ENCODE results near the gene BRD9. TPM values are rescaled to one million over a fixed set of nuclear protein-coding genes. Genes with fewer than 3 reads are reported as not detected.
"Not testable (repeated sequence)": the region's sequence is repeated elsewhere in the genome, so short reads cannot be mapped to it uniquely, and the experiment has no call there.

The BRD9 gene
- total RNA-seq, 2 donors from 2014 or later, result 179 to 200 TPM

DNA sequence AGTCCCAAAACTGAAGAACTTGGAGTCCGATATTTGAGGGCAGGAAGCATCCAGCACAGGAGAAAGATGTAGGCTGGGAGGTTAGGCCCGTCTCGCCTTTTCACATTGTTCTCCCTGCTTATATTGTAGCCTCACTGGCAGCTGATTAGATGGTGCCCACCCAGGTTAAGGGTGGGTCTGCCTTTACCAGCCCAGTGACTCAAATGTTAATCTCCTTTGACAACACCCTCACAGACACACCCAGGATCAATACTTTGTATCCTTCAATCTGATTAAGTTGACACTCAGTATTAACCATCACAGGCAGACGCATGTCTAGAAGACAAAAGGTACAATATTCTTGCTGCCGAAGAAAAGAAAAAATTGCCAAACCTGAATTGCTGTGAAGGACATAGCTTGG lies 26.1 kb upstream of the BRD9 start:
- not testable (repeated sequence) for H3K4me1 Mint-ChIP-seq; H3K9me3 ChIP-seq (ENCODE audit: control insufficient read depth, low read length, poor library complexity, severe bottlenecking); DNase-seq; H3K4me3 Mint-ChIP-seq; ATAC-seq; H3K36me3 Mint-ChIP-seq (ENCODE audit: low read depth); H3K27me3 Mint-ChIP-seq; H3K27ac Mint-ChIP-seq

DNA sequence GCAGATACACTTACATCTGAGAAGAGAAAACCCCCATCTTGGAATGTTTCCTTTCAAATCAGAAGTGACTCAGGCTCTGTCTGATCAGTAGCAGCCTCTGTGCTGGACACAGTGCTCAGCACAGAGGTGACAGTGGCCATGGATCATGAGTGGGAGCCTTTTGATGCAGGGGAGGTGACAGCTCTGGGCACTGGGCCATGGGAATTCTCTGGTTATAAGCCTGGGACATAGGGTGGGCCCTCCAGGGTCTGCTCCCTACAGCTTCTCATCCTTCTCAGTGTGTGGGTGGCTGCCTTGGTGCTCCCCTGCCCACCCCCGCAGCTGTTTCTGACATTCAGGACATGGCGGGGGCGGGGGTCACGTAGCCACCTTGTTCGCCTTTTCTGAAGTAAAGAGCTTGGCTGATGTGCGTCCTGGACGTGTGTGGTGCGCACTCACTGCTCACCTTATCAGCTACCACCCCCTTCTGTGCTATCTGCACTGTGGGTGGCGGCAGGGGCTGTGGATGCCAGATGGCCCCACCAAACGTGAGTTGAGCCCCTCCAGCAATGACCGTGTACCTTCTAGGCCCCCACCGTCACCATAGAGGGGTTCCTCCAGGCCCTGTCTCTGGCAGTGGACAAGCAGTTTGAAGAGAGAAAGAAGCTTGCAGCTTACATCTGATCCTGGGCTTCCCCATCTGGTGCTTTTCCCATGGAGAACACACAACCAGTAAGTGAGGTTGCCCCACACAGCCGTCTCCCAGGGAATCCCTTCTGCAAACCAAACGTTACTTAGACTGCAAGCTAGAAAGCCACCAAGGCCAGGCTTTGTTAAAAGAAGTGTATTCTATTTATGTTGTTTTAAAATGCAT lies 24.1 kb upstream of the BRD9 start:
- DNase-seq (no peak), ATAC-seq (no peak)
- Mint-ChIP-seq H3K4me1 (peaks cover 9% of the 10 kb centered on the region), H3K27me3 (no peaks in the 10 kb centered on the region), H3K27ac (peak overlapping the region; percentile 65), H3K4me3 (no peak overlapping the region), H3K36me3 (ENCODE audit: low read depth) (peaks cover 2% of the 10 kb centered on the region)
- no peaks in the 10 kb centered on the region for H3K9me3 ChIP-seq (ENCODE audit: control insufficient read depth, low read length, poor library complexity, severe bottlenecking)

DNA sequence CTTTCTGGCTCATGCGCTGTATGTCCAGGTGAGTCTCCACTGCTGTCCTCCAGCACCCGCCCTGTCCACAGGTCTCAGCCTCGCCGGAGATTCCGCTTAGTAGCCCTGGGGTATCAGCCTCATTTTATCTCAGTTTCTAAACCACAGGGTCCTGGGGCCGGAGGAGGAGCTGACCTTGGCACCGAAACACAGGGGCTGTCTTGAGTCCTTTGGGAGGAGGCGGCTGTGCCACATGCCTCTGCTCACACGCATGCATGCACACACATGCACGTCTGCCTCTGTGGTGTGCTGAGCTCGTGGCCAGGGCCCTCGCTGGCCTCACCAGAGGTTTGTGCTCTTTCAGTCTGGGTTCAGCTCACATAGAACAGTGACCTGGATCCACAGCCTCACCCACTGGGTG lies 23.3 kb upstream of the BRD9 start:
- peaks cover 9% of the 10 kb centered on the region for H3K4me1 Mint-ChIP-seq
- DNase-seq, result no peak
- no peak overlapping the region for H3K4me3 Mint-ChIP-seq

DNA sequence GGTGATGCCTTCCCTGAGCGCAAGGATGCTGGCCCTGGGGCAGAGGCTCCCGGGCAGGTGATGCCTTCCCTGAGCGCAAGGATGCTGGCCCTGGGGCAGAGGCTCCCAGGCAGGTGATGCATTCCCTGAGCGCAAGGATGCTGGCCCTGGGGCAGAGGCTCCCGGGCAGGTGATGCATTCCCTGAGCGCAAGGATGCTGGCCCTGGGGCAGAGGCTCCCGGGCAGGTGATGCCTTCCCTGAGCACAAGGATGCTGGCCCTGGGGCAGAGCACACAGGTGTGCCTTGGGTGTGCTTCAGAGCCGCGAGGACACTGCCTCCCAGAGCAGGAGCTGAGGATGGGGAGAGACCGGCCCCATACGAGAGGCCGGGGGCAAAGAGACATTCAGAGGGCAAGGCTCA lies 22.7 kb upstream of the BRD9 start:
- not testable (repeated sequence) for H3K4me3 Mint-ChIP-seq; ATAC-seq; H3K27me3 Mint-ChIP-seq; H3K9me3 ChIP-seq (ENCODE audit: control insufficient read depth, low read length, poor library complexity, severe bottlenecking); DNase-seq; H3K4me1 Mint-ChIP-seq; H3K36me3 Mint-ChIP-seq (ENCODE audit: low read depth)
- H3K27ac Mint-ChIP-seq, result peak overlapping the region; percentile 98

More for the DNA sequence above, 23.3 kb upstream of the BRD9 start:
- H3K9me3 ChIP-seq (ENCODE audit: control insufficient read depth, low read length, poor library complexity, severe bottlenecking), result no peaks in the 10 kb centered on the region
- Mint-ChIP-seq H3K27ac (no peak overlapping the region), H3K36me3 (ENCODE audit: low read depth) (peaks cover 2% of the 10 kb centered on the region), H3K27me3 (no peaks in the 10 kb centered on the region)
- no peak for ATAC-seq

DNA sequence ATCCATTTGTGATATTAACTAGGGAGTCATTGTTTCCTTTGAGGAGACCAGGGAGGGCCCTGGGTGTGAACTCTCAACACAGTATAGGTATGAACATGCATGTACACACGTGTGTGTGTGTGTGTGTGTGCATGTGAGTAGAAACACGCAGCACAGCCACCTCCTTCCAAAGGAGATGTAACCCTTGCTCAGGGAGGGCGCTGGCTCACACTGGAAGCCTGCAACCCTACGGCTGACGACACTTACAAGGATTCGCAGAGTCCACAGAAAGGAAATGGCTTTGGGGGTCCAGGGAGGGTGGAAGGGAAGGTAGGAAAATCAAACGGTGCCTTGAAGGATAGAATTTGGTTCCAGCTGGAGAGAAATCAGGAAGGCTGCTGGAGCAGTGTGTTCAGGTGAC lies 22.0 kb upstream of the BRD9 start:
- H3K36me3 Mint-ChIP-seq (ENCODE audit: low read depth), result peaks cover 2% of the 10 kb centered on the region
- H3K9me3 ChIP-seq (ENCODE audit: control insufficient read depth, low read length, poor library complexity, severe bottlenecking), result no peaks in the 10 kb centered on the region
- no peak overlapping the region for H3K4me3 Mint-ChIP-seq
- H3K27ac Mint-ChIP-seq, result peak overlapping the region; percentile 98
- peaks cover 9% of the 10 kb centered on the region for H3K4me1 Mint-ChIP-seq
- DNase-seq (no peak), ATAC-seq (no peak)
- no peaks in the 10 kb centered on the region for H3K27me3 Mint-ChIP-seq

DNA sequence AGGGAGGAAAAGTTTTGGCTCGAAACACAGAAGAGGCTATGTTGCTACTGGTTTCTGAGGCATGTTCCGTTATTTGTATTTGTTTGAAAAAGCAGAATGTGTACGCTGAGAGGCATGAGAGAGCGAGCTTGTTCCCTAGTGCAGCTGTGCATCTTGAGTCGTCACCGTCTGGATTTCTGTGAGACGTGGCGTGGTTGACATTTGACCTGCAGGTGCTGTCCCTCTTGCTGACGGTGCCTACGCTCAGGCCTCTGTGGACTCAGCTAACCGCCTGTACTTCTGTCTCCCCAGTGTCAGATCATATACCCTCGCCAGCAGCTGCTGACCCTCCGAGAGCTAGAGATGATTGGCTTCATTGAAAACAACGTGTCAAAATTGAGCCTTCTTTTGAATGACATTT lies 21.6 kb upstream of the BRD9 start:
- no peaks in the 10 kb centered on the region for H3K9me3 ChIP-seq (ENCODE audit: control insufficient read depth, low read length, poor library complexity, severe bottlenecking)
- H3K4me1 Mint-ChIP-seq, result peaks cover 9% of the 10 kb centered on the region
- peak overlapping the region; percentile 98 for H3K27ac Mint-ChIP-seq
- DNase-seq (no peak), ATAC-seq (no peak)
- peaks cover 2% of the 10 kb centered on the region for H3K36me3 Mint-ChIP-seq (ENCODE audit: low read depth)
- no peaks in the 10 kb centered on the region for H3K27me3 Mint-ChIP-seq
- no peak overlapping the region for H3K4me3 Mint-ChIP-seq

DNA sequence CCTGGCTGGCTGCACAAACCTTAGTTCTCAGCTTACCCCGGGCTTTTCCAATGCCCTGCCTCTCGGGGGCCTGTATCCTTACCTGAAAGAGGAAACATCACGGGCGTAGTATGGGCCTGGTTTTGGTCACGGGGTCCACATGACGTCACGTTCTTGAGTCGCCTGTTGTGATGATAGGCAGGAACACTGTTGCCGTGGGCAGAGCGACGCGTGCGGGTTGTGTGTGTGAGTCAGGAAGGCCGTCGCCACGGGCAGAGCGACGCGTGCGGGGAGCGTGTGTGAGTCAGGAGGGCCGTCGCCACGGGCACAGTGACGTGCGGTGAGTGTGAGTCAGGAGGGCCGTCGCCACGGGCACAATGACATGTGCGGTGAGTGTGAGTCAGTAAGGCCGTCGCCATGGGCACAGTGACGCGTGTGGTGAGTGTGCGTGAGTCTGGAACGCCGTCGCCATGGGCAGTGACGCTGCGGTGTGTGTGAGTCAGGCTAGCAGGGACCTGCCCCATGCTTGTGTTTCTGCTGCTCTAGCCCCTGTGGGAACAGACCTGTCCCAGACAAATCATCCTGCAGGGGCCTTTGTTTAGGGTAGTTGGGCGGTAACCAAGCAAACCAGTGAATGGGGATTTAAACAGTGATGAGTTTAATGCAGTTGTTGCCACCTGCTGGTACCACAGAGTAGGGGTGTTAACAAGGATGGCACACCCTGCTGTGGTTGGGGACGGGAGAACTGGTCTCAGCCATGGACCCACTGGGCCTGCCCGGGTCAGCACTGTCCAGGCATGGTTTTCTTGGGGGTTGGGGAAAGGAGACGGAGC lies 19.9 kb upstream of the BRD9 start:
- H3K4me3 Mint-ChIP-seq, result peak overlapping the region; percentile 90
- peak overlapping the region; percentile 98 for H3K27ac Mint-ChIP-seq
- H3K4me1 Mint-ChIP-seq, result peaks cover 9% of the 10 kb centered on the region
- ATAC-seq, result peak; percentile 87
- no peaks in the 10 kb centered on the region for H3K27me3 Mint-ChIP-seq
- H3K9me3 ChIP-seq (ENCODE audit: control insufficient read depth, low read length, poor library complexity, severe bottlenecking), result no peaks in the 10 kb centered on the region
- peaks cover 2% of the 10 kb centered on the region for H3K36me3 Mint-ChIP-seq (ENCODE audit: low read depth)
- peak; percentile 72 to 83 (median 78) for DNase-seq

DNA sequence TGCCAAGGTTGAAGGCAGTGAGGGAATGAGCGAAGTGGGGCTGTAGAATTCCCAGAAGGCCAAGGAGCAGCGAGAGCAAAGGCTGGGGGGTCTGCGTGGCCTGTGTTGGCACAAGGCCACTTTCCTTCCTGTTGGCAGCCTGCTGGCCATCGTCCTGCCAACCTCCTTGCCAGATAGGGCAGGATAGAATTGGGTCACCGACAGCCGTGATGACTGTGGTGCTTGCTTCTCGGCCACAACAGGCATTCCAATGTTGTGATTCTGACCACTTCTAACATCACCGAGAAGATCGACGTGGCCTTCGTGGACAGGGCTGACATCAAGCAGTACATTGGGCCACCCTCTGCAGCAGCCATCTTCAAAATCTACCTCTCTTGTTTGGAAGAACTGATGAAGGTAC lies 19.0 kb upstream of the BRD9 start:
- no peaks in the 10 kb centered on the region for H3K9me3 ChIP-seq (ENCODE audit: control insufficient read depth, low read length, poor library complexity, severe bottlenecking)
- Mint-ChIP-seq H3K27ac (peak overlapping the region; percentile 98), H3K4me3 (no peak overlapping the region), H3K27me3 (no peaks in the 10 kb centered on the region), H3K36me3 (ENCODE audit: low read depth) (peaks cover 2% of the 10 kb centered on the region), H3K4me1 (peaks cover 9% of the 10 kb centered on the region)
- ATAC-seq, result no peak
- DNase-seq, result no peak

DNA sequence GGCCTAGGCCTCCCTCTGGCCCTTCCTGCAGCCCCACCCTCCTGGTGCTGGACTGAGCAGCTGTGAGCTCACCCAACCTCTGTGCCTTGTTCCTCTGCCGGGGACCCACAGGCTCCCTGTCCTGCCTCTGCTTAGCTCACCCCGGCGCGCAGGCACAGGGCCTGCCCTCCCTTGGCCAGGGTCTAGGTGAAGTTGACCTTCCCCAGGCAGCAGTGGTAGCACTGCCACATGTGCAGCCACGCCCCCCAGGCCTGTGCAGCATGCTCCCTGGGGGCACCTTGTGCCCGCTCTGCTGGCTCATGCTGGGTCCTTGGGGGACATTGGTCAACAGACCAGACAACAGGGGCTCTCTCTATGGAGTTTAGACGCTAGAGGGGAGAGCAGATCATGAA lies 18.2 kb upstream of the BRD9 start:
- no peaks in the 10 kb centered on the region for H3K27me3 Mint-ChIP-seq
- peaks cover 2% of the 10 kb centered on the region for H3K36me3 Mint-ChIP-seq (ENCODE audit: low read depth)
- peaks cover 9% of the 10 kb centered on the region for H3K4me1 Mint-ChIP-seq
- ATAC-seq (no peak), DNase-seq (no peak)
- H3K4me3 Mint-ChIP-seq, result no peak overlapping the region
- H3K9me3 ChIP-seq (ENCODE audit: control insufficient read depth, low read length, poor library complexity, severe bottlenecking), result no peaks in the 10 kb centered on the region
- peak overlapping the region; percentile 98 for H3K27ac Mint-ChIP-seq

DNA sequence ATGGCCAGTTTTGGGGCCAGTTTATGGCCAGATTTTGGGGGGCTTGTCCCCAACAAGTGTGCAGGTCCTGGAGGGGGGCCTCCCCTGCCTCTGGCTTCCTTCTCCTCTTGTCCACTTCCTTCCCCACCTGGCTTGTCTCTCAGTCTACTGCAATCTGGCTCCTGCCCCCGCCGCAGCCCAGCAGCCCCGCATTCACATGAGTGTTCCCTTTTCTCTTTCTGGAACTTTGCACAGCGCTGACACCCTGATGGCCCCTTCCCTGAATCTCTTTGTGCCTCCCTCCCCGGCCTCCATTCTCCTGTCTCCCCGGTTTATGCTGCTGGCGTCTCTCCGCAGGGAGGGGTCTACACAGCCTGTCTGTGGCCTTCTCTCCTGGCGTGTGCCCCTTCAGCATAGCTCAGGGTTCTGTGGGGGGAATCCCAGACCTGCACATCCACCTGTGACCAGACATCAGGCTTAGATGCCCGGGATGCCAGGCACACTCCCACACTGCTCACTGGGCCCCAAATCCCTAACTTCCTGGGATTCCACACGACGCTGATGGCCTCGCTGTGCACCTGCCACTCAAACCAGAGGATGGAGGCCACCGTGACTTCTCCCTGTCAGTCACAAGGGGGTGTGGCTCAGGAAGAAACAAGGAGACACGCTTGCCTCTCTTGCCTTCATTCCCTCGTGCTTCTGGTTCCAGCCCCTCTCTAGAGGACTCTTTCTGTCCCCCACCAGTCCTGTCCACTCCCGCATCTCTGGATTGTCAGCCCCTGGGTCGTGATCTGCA lies 17.6 kb upstream of the BRD9 start:
- H3K4me3 Mint-ChIP-seq, result no peak overlapping the region
- peaks cover 9% of the 10 kb centered on the region for H3K4me1 Mint-ChIP-seq
- H3K36me3 Mint-ChIP-seq (ENCODE audit: low read depth), result peaks cover 2% of the 10 kb centered on the region
- H3K27ac Mint-ChIP-seq, result peak overlapping the region; percentile 98
- ATAC-seq, result no peak
- H3K27me3 Mint-ChIP-seq, result no peaks in the 10 kb centered on the region
- DNase-seq, result no peak
- no peaks in the 10 kb centered on the region for H3K9me3 ChIP-seq (ENCODE audit: control insufficient read depth, low read length, poor library complexity, severe bottlenecking)

DNA sequence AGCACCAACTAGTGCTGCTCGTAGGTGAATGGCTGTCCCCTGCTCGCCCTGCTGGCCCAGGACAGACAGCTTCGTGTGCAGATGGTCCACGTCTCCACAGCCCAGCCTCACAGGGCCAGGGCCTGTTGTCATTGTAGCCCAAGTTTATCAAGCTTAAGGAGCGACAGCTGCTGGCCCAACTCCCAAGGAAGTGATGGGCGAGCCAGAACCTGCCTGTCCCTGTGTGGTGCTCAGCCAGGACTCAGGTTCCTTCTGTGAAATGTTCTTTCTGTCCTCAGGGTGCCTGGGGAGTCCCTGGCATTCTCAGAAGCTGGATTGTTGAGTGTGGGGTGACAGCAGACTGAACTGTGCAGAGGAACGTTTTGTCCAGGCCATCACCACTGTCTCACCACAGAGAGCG lies 16.5 kb upstream of the BRD9 start:
- Mint-ChIP-seq H3K4me1 (peaks cover 9% of the 10 kb centered on the region), H3K27me3 (no peaks in the 10 kb centered on the region), H3K4me3 (no peak overlapping the region), H3K27ac (peak overlapping the region; percentile 16), H3K36me3 (ENCODE audit: low read depth) (peaks cover 2% of the 10 kb centered on the region)
- no peaks in the 10 kb centered on the region for H3K9me3 ChIP-seq (ENCODE audit: control insufficient read depth, low read length, poor library complexity, severe bottlenecking)
- DNase-seq, result no peak
- ATAC-seq, result no peak

DNA sequence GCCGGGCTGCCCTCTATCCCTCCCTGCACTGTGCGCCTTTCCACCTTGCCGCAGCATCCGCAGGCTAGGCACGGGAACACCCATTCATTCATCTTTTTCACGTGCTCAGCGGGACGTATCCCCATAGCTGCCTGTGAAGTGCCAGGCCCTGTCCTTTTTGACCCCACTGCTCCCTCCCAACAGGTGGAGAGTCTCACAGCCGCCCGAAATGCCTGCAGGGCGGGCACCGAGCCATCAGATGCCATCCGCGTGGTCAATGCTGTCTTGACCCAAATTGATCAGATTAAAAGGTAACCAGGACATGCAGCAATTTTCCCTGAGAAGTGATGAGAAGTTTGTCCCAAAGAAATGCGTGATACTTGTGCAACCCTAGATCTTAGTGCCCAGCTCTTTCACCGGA lies 15.6 kb upstream of the BRD9 start:
- Mint-ChIP-seq H3K27ac (peak overlapping the region; percentile 16), H3K36me3 (ENCODE audit: low read depth) (peaks cover 2% of the 10 kb centered on the region), H3K4me1 (peaks cover 9% of the 10 kb centered on the region), H3K4me3 (no peak overlapping the region), H3K27me3 (no peaks in the 10 kb centered on the region)
- DNase-seq (no peak), ATAC-seq (no peak)
- H3K9me3 ChIP-seq (ENCODE audit: control insufficient read depth, low read length, poor library complexity, severe bottlenecking), result no peaks in the 10 kb centered on the region

DNA sequence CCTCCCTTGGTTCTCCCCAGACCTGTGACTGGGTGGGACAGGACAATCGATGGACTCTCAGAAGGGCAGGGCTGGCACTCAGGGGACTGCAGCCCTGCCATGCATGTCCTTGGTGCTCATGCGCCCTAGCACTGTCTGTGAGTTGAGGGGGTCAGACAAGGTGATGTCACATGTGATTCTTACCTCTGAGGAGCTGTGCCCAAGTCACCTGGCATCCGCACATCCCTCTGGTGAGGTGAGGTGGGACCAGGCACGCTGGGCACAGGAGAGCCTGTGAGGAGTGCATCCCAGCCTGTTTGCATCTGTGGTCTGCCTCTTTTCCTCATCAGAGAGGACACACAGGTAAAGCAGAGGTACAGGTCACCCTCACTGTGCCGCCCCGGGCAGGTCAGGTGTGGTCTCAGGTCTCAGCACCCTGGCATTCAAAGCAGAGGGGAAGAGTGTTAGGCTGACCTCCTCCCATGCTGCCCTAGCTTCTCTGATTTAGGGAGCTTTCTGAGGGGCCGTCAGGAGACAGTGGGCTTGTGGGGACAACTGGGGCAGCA lies 14.8 kb upstream of the BRD9 start:
- DNase-seq (no peak), ATAC-seq (no peak)
- Mint-ChIP-seq H3K36me3 (ENCODE audit: low read depth) (no peaks in the 10 kb centered on the region), H3K27me3 (no peaks in the 10 kb centered on the region), H3K4me3 (no peak overlapping the region), H3K27ac (peak overlapping the region; percentile 87), H3K4me1 (peaks cover 5% of the 10 kb centered on the region)
- no peaks in the 10 kb centered on the region for H3K9me3 ChIP-seq (ENCODE audit: control insufficient read depth, low read length, poor library complexity, severe bottlenecking)
